GM04504 (cell line): ENCODE measurements around the gene TRIM62.
"Not testable (repeated sequence)": the region's sequence is repeated elsewhere in the genome, so short reads cannot be mapped to it uniquely, and the experiment has no call there.

Experiments used
- DNase-seq: peaks from one replicate; pipeline ENCODE4 v3.0.0-alpha.2; 2012; ENCODE audit warnings: low read depth

TRIM62 gene

GRCh38 chr1:33132549-33132948 is 49.3 kb downstream of the TRIM62 start:
- DNase-seq, result no peak

DNA sequence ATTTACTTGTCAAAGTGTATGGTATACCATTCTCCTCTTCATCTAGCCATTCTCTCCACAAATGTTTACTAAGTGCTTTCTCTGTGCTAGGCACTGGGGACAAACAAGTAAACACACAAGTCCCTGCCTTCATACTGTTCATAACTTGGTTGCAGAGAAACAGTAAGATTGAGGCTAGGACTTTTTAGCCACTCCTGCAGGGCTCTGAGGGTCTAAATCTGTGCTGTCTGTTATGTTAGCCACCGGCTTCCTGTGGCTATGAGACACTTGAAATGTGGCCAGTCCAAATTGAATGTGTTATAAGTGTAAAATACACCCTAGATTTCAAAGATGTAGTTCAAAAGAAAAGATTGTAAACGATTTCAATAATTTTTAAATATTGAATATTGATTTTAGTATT is 50.7 kb downstream of the TRIM62 start:
- DNase-seq, result no peak

DNA sequence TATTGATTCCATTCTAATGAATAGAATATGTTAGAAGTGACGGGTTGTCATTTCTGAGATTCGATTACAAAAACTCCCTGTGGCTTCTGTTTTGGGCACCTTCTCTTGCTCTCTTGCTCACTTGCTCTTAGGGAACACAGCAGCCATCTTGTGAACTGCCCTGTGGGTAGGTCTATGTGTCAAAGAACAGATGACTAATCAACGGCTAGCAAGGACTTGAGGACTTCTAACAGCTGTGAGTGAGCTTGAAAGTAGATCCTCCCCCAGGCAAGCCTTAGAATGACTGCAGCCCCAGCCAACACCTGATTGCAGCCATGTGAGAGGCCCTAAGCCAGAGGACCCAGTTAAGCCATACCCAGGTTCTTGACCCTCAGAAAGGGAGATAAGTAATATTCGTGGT is 51.5 kb downstream of the TRIM62 start:
- DNase-seq, result no peak

GRCh38 chr1:33128781-33129180 is 53.1 kb downstream of the TRIM62 start:
- DNase-seq, result no peak

- peak; percentile 99 for DNase-seq
These were observed 54.6 kb downstream of the TRIM62 start for GRCh38 chr1:33127001-33127823.

DNA sequence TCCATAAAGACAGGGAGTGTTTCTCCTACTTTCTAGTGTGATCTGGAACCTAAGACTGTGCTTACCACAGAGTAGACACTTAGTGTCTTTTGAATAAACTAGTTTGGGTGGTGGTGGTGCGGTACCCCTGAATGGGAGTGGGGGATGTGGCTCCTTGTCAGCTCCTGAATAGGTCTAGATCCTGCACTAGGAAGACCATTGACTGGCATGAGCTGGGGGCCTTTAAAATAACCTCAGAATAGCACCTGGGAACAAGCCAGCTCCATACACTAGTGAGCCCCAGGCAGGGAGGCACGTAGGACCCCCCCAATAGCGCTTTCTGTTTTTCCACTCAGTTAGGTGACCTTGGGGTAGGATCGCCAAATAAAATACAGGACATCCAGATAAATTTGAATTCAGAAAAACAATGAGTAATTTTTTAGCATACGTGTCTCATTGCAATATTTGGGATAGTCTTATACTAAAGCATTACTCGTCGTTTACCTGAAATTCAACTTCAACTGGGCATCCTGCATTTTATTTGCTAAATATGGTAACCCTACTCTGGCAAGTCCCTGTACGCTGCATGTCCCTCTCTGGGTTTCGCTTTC is 55.3 kb downstream of the TRIM62 start:
- no peak for DNase-seq

DNA sequence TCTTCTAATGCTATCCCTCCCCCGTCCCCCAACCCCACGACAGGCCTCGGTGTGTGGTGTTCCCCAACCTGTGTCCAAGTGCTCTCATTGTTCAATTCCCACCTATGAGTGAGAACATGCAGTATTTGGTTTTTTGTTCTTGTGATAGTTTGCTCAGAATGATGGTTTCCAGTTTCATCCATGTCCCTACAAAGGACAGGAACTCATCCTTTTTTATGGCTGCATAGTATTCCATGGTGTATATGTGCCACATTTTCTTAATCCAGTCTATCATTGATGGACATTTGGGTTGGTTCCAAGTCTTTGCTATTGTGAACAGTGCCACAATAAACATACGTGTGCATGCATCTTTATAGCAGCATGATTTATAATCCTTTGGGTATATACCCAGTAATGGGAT is 57.2 kb downstream of the TRIM62 start:
- not testable (repeated sequence) for DNase-seq

DNA sequence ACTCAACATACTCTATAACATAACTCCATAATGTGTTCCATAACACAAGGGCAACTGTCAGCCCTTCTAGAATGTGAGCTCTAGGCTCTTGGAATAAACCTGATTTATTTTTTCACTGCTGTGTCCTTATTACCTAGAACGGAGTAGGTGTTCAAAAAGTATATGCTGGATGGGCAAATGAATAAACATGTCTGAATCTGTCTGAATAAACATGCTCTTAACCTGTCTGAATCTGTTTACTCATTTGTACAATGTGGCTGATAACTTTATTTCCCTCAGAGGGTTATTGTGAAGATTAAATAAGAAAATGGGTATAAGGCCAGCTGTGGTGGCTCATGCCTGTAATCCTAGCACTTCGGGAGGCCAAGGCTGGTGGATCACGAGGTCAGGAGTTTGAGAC is 58.6 kb downstream of the TRIM62 start:
- DNase-seq, result no peak

GRCh38 chr1:33122483-33123178 is 59.2 kb downstream of the TRIM62 start:
- no peak for DNase-seq

DNA sequence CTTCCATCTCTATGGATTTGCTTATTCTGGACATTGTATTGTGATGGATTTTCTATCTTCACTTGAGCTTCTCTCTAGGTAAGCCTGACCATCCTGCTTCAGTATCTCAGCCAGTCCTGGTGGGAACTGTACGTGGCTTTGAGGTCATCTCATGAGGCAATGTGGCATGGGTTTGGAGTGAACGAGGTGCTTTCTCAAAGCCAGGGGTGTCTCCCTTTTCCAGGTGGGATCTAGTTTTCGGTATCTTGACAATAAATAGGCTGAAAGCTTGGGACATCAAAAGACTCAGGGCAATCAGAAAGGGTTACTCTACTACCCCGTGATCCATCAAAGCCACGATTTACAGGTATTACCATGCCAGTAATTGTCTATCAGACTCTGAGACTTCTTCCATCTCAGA is 60.1 kb downstream of the TRIM62 start:
- no peak for DNase-seq

- DNase-seq, result no peak
These were observed 61.2 kb downstream of the TRIM62 start for GRCh38 chr1:33120436-33121231.

- DNase-seq, result no peak
These were observed 62.2 kb downstream of the TRIM62 start for GRCh38 chr1:33119532-33120217.

- no peak for DNase-seq
These were observed 62.8 kb downstream of the TRIM62 start for GRCh38 chr1:33119050-33119449.

DNA sequence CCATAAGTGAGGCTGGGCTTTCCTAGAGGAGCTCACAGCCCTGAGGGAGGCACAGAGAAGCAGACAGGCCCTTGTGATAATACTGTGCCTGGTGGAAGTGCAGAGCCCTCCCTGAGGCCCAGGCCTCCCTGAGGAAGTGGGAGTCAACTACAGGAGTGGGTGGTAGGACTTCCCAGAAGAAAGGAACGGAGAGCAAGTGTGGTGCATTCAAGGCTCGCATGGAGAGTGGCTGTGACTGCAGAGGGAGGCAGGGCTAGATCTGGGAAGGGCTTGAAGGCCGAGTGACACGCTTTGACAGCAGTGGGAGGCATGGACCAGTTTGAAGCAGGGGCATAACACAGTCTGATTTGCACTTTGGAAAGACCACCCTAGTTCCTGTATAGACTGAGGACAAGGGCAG is 63.6 kb downstream of the TRIM62 start:
- DNase-seq, result no peak

- DNase-seq, result no peak
These were observed 64.3 kb downstream of the TRIM62 start for GRCh38 chr1:33117440-33118085.

GRCh38 chr1:33111965-33112364 is 69.9 kb downstream of the TRIM62 start:
- no peak for DNase-seq

DNA sequence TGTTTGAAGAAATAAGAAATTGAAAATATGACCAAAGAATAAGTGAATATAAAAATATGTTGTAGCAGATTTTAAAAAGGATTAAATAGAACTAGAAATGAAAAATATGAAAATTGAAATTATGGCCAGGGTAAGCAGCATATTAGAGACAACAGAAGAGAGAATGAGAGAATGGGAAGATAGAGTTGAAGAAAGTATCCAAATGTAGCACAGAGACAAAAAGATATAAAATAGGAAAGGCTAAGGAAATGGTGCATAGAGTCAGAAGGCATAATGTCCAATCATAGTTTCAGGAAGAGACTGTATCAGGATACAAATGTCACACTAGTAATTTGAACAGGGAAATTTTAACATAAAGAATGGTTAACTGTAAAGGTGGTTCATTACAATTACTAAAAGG is 71.4 kb downstream of the TRIM62 start:
- no peak for DNase-seq

DNA sequence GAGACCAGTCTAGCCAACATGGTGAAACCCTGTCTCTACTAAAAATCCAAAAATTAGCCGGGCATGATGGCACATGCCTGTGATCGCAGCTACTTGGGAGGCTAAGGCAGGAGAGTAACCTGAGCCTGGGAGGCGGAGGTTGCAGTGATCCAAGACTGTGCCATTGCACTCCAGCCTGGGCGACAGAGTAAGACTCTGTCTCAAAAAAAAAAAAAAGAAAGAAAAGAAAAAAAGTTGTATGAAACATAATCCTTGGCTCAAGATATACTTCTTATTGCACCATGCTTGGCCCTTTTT is 81.8 kb downstream of the TRIM62 start:
- not testable (repeated sequence) for DNase-seq

GRCh38 chr1:33099290-33100118 is 82.3 kb downstream of the TRIM62 start:
- peak; percentile 100 for DNase-seq

GRCh38 chr1:33098371-33098770 is 83.5 kb downstream of the TRIM62 start:
- DNase-seq, result no peak

- DNase-seq, result no peak
These were observed 84.1 kb downstream of the TRIM62 start for GRCh38 chr1:33097762-33098161.
